HepG2 (cell line): ENCODE data around the gene CHFR. TPM values are rescaled to one million over a fixed set of nuclear protein-coding genes. Genes with fewer than 3 reads are reported as not detected.

ENCODE experiments used
- ATF1 ChIP-seq: IDR thresholded peaks from 2 replicates; pipeline ENCODE4 v1.6.1; 2016; ENCODE audit warnings: mild to moderate bottlenecking, control low read depth
- GZF1 ChIP-seq: sonication (generic); formaldehyde crosslinking; IDR thresholded peaks from 2 replicates; pipeline ENCODE4 v1.5.1; 2020; ENCODE audit warnings: mild to moderate bottlenecking, missing genetic modification reagents
- HNRNPH1 ChIP-seq: fragments of 200-400 bp; formaldehyde crosslinking; optimal IDR thresholded peaks from 2 replicates; pipeline ENCODE3; 2017; ENCODE audit warnings: mild to moderate bottlenecking, low read depth, low read length
- SOX5 ChIP-seq: IDR thresholded peaks from 2 replicates; pipeline ENCODE4 v1.6.1; 2016; ENCODE audit warnings: borderline replicate concordance
- STAT5B ChIP-seq: sonication (generic); formaldehyde crosslinking; IDR thresholded peaks from 2 replicates; pipeline ENCODE4 v1.4.0; 2020; ENCODE audit warnings: missing genetic modification reagents
- ZBTB3 ChIP-seq: sonication (generic); formaldehyde crosslinking; IDR thresholded peaks from 2 replicates; pipeline ENCODE4 v1.4.0; 2020; ENCODE audit warnings: low read depth, mild to moderate bottlenecking, moderate library complexity, missing genetic modification reagents, borderline replicate concordance
- ZFYVE20 ChIP-seq: sonication (generic); formaldehyde crosslinking; IDR thresholded peaks from 2 replicates; pipeline ENCODE4 v1.8.0; 2023; ENCODE audit warnings: low read depth, mild to moderate bottlenecking, moderate library complexity, missing genetic modification reagents, borderline replicate concordance
- ZNF10 ChIP-seq: sonication (generic); formaldehyde crosslinking; IDR thresholded peaks from 2 replicates; pipeline ENCODE4 v1.4.0; 2020; ENCODE audit warnings: mild to moderate bottlenecking, low read depth, missing genetic modification reagents, borderline replicate concordance
- ZNF207 ChIP-seq: fragments of 450-650 bp; IDR thresholded peaks from 2 replicates; pipeline ENCODE4 v1.6.1; 2016; ENCODE audit warnings: antibody characterized with exemption, borderline replicate concordance
- ZNF3 ChIP-seq: IDR thresholded peaks from 2 replicates; pipeline ENCODE4 v1.7.0; 2017; ENCODE audit warnings: inconsistent platforms
- ZNF430 ChIP-seq: sonication (generic); formaldehyde crosslinking; IDR thresholded peaks from 2 replicates; pipeline ENCODE4 v1.9.0; 2021; ENCODE audit warnings: mild to moderate bottlenecking, missing genetic modification reagents
- ZNF451 ChIP-seq: sonication (generic); formaldehyde crosslinking; IDR thresholded peaks from 2 replicates; pipeline ENCODE4 v1.5.0; 2020; ENCODE audit warnings: mild to moderate bottlenecking, missing genetic modification reagents
- ZNF772 ChIP-seq: sonication (generic); formaldehyde crosslinking; IDR thresholded peaks from 2 replicates; pipeline ENCODE4 v1.5.0; 2020; ENCODE audit warnings: mild to moderate bottlenecking, missing genetic modification reagents
- ZNF782 ChIP-seq: sonication (generic); formaldehyde crosslinking; IDR thresholded peaks from 2 replicates; pipeline ENCODE4 v1.4.0; 2020; ENCODE audit warnings: missing genetic modification reagents, mild to moderate bottlenecking, borderline replicate concordance
- ZSCAN30 ChIP-seq: sonication (generic); formaldehyde crosslinking; IDR thresholded peaks from 2 replicates; pipeline ENCODE4 v1.5.0; 2020; ENCODE audit warnings: mild to moderate bottlenecking, missing genetic modification reagents
- polyA plus RNA-seq, 8 experiments: library from polyadenylated mRNA; depleted of rRNA in 3 of 8; stranded (reverse) in 7 of 8; unstranded in 1 of 8; fragments of >200 nt; fragmentation: Illumina TruSeq in 4 of 8; extraction: Trizol in 4 of 8; gene quantifications; 2 replicates each; pipeline versions ENCODE4 v1.2.1 to v1.2.3, GENCODE V29; 2011 to 2016; ENCODE audit warnings: low read depth in 4 of 8, missing spikeins in 1 of 8, mixed read lengths in 1 of 8; ENCODE audit not compliant: insufficient read depth in 1 of 8
- total RNA-seq, 5 experiments: library from RNA; depleted of rRNA; stranded (reverse); fragments of >200 nt; fragmentation: Illumina TruSeq; extraction: Trizol; gene quantifications; 2 replicates each; pipeline ENCODE4 v1.2.3, GENCODE V29; 2016; ENCODE audit warnings: low read depth in 1 of 5
- TF ChIP-seq, protein P1 (sequence below): sonication (generic); formaldehyde crosslinking; IDR thresholded peaks from 2 replicates; pipeline ENCODE4 v1.4.0; 2020; ENCODE audit warnings: missing genetic modification reagents, borderline replicate concordance
- TF ChIP-seq, protein P2 (sequence below): sonication (generic); formaldehyde crosslinking; IDR thresholded peaks from 2 replicates; pipeline ENCODE4 v1.4.0; 2020; ENCODE audit warnings: missing genetic modification reagents, borderline replicate concordance
- TF ChIP-seq, protein P3 (sequence below): sonication (generic); formaldehyde crosslinking; IDR thresholded peaks from 2 replicates; pipeline ENCODE4 v1.5.1; 2020; ENCODE audit warnings: mild to moderate bottlenecking, missing genetic modification reagents, borderline replicate concordance
- TF ChIP-seq, protein P4 (sequence below): sonication (generic); formaldehyde crosslinking; IDR thresholded peaks from 2 replicates; pipeline ENCODE4 v1.5.0; 2020; ENCODE audit warnings: missing genetic modification reagents

The CHFR gene
- total and polyA plus RNA-seq, 2 of the 13 experiments (the other 11 are each of a cell fraction or from before 2014, with no cell fraction given), result 21.4 to 21.5 TPM

DNA sequence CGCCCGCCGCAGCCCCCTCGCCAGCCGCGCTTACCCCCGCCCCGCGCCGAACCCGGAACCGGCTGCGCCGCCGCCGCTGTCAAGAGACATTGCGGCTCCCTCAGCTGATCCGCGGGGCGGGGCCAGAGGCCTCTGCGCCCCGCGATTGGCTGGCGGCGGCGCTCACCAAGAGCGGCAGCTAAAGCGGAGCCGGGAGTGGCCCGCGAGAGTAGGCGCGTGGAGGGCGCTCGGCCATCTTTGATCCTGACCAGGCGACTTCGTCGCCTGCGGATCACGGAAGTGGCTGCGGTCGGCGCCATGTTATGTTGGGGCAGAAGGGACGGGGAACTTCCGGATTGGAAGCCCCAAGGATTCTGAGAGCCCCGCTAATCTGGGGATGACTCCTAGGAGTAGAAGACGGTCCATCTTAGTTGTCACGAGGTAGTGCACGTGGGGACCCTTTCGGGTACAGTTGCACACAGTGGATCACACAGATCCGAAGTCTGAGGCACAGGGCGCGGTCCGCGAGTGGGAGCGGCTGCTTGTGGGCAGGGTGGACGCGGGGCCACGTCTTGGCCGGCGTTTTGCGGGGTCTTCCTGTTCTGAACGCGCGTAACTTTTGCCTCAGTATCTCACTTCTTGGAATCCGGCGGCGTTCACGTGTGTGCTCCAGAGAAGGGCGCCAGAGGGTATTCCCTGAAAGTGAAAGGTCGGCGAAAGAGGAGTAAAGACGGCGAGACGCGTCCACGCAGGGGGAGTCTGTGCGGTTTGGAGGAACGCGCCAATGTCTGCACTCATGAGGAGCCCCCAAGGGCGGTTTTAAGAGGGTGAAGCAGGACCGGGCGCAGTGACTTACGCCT is at the start of gene CHFR (continued):
- TF ChIP-seq ZNF451 (CRISPR knock-in tag), result no peak
- no peak for TF ChIP-seq ZNF772 (CRISPR knock-in tag)
- TF ChIP-seq, protein P1, sequence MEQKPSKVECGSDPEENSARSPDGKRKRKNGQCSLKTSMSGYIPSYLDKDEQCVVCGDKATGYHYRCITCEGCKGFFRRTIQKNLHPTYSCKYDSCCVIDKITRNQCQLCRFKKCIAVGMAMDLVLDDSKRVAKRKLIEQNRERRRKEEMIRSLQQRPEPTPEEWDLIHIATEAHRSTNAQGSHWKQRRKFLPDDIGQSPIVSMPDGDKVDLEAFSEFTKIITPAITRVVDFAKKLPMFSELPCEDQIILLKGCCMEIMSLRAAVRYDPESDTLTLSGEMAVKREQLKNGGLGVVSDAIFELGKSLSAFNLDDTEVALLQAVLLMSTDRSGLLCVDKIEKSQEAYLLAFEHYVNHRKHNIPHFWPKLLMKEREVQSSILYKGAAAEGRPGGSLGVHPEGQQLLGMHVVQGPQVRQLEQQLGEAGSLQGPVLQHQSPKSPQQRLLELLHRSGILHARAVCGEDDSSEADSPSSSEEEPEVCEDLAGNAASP (CRISPR knock-in tag), result no peak
- TF ChIP-seq, protein P2, sequence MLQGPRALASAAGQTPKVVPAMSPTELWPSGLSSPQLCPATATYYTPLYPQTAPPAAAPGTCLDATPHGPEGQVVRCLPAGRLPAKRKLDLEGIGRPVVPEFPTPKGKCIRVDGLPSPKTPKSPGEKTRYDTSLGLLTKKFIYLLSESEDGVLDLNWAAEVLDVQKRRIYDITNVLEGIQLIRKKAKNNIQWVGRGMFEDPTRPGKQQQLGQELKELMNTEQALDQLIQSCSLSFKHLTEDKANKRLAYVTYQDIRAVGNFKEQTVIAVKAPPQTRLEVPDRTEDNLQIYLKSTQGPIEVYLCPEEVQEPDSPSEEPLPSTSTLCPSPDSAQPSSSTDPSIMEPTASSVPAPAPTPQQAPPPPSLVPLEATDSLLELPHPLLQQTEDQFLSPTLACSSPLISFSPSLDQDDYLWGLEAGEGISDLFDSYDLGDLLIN, result no peak
- TF ChIP-seq ZNF782 (CRISPR knock-in tag), result peak; percentile 69; the same call in 1 of the 2 replicates
- peak; percentile 76; the same call in 1 of the 2 replicates for TF ChIP-seq ATF1
- TF ChIP-seq, protein P3, sequence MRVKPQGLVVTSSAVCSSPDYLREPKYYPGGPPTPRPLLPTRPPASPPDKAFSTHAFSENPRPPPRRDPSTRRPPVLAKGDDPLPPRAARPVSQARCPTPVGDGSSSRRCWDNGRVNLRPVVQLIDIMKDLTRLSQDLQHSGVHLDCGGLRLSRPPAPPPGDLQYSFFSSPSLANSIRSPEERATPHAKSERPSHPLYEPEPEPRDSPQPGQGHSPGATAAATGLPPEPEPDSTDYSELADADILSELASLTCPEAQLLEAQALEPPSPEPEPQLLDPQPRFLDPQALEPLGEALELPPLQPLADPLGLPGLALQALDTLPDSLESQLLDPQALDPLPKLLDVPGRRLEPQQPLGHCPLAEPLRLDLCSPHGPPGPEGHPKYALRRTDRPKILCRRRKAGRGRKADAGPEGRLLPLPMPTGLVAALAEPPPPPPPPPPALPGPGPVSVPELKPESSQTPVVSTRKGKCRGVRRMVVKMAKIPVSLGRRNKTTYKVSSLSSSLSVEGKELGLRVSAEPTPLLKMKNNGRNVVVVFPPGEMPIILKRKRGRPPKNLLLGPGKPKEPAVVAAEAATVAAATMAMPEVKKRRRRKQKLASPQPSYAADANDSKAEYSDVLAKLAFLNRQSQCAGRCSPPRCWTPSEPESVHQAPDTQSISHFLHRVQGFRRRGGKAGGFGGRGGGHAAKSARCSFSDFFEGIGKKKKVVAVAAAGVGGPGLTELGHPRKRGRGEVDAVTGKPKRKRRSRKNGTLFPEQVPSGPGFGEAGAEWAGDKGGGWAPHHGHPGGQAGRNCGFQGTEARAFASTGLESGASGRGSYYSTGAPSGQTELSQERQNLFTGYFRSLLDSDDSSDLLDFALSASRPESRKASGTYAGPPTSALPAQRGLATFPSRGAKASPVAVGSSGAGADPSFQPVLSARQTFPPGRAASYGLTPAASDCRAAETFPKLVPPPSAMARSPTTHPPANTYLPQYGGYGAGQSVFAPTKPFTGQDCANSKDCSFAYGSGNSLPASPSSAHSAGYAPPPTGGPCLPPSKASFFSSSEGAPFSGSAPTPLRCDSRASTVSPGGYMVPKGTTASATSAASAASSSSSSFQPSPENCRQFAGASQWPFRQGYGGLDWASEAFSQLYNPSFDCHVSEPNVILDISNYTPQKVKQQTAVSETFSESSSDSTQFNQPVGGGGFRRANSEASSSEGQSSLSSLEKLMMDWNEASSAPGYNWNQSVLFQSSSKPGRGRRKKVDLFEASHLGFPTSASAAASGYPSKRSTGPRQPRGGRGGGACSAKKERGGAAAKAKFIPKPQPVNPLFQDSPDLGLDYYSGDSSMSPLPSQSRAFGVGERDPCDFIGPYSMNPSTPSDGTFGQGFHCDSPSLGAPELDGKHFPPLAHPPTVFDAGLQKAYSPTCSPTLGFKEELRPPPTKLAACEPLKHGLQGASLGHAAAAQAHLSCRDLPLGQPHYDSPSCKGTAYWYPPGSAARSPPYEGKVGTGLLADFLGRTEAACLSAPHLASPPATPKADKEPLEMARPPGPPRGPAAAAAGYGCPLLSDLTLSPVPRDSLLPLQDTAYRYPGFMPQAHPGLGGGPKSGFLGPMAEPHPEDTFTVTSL (CRISPR knock-in tag), result no peak
- TF ChIP-seq ZSCAN30 (CRISPR knock-in tag), result no peak
- TF ChIP-seq HNRNPH1, result no peak
- TF ChIP-seq STAT5B (CRISPR knock-in tag), result no peak
- peak; percentile 53; the same call in 1 of the 2 replicates for TF ChIP-seq ZNF430 (CRISPR knock-in tag)
- TF ChIP-seq ZFYVE20, result no peak
- no peak for TF ChIP-seq ZNF10 (CRISPR knock-in tag)
- TF ChIP-seq ZNF3 (CRISPR knock-in tag), result no peak
- TF ChIP-seq ZBTB3 (CRISPR knock-in tag), result no peak
- TF ChIP-seq, protein P4, sequence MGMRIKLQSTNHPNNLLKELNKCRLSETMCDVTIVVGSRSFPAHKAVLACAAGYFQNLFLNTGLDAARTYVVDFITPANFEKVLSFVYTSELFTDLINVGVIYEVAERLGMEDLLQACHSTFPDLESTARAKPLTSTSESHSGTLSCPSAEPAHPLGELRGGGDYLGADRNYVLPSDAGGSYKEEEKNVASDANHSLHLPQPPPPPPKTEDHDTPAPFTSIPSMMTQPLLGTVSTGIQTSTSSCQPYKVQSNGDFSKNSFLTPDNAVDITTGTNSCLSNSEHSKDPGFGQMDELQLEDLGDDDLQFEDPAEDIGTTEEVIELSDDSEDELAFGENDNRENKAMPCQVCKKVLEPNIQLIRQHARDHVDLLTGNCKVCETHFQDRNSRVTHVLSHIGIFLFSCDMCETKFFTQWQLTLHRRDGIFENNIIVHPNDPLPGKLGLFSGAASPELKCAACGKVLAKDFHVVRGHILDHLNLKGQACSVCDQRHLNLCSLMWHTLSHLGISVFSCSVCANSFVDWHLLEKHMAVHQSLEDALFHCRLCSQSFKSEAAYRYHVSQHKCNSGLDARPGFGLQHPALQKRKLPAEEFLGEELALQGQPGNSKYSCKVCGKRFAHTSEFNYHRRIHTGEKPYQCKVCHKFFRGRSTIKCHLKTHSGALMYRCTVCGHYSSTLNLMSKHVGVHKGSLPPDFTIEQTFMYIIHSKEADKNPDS (CRISPR knock-in tag), result no peak
- TF ChIP-seq GZF1, result no peak
- TF ChIP-seq ZNF207, result no peak
- TF ChIP-seq SOX5 (CRISPR knock-in tag), result no peak
